ENCODE measurements around the gene SPRR4.

DNA sequence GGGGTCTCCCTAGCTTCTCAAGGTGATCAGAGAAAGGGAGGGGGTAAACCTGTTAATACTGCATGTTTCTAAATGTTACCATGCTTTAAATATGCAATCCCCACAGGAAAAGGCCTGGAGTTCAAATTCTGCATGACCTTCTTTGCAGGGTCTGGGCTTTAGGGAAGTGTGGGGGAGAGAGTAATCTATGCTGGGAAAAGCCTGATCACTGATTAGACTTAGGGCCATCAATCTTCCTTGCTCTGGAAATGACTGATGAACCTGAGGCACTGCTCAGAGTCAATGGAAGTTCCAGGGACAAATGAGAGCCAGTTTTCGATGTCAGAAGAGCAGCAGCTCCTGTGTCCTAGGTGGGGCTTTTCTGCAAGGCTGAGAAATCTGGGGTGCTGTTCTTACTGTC lies 10.2 kb downstream of the SPRR4 start:
- TF ChIP-seq POLR2A (IDR thresholded peaks at IDR 0.05; ENCODE audit: low read length): no peak
- no peak for TF ChIP-seq GATA1 (IDR thresholded peaks at IDR 0.05; ENCODE audit: low read depth, low read length)
